ENCODE data around the gene CYLC2.

CYLC2 gene

GRCh38 chr9:103041961-103042360 is 46.8 kb downstream of the CYLC2 start:
- no peak for TF ChIP-seq CTCF (conservative IDR thresholded peaks at IDR 0.05; ENCODE audit: low read depth, low read length)
- DNase-seq (ENCODE audit: low read depth) = no peak
- H3K4me3 ChIP-seq (ENCODE audit: low read length) = no peak overlapping the region
